HG02840 (cell line): ENCODE results near the gene LPP.
"Not testable (repeated sequence)": the region's sequence is repeated elsewhere in the genome, so short reads cannot be mapped to it uniquely, and the experiment has no call there.

Experiments
- ATAC-seq: cut with Tn5 transposase; IDR thresholded peaks from one replicate; pipeline ENCODE4 v1.9.1; 2021; ENCODE audit warnings: mild to moderate bottlenecking, moderate library complexity, moderate number of reproducible peaks; ENCODE audit not compliant: unreplicated experiment, low FRiP score

LPP gene

DNA sequence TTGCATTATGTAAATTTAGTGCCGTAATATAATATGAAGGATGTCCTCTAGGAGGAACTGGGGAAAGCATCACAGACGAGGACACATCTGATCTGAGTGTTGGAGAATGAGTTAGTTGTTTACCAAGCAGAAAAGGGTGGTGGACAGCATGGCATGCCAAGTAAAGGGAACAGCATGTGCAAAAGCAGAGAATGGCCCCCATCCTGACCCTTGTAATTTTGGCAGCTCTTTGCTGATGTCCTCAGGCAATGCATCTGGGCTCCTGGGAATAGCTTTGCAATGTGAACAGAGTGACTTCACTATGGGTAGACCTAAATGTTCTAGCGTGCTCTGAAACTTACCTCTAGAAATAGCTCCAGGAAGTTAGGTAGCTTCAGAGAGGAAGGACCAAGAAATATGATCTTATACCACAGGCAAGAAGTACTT is 263.3 kb downstream of the LPP start:
- no peak for ATAC-seq

DNA sequence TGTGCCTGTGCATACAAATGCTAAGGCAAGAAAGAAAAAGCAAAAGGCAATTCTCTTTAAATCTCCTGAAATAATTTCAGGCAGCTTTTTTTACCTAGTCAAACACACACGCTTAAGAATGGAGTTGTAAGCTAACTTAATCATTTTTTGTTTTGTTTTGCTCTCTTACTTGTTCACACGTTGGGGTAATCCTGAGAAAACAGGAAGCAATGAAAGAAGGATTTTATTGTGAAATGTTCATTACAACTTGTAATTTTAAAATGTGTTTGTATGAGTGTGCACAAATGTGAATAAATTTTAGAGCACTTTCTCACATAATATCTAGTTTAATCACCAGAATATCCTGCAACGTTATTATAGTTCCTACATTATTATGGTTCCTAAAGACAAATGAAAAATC is 263.8 kb downstream of the LPP start:
- no peak for ATAC-seq

DNA sequence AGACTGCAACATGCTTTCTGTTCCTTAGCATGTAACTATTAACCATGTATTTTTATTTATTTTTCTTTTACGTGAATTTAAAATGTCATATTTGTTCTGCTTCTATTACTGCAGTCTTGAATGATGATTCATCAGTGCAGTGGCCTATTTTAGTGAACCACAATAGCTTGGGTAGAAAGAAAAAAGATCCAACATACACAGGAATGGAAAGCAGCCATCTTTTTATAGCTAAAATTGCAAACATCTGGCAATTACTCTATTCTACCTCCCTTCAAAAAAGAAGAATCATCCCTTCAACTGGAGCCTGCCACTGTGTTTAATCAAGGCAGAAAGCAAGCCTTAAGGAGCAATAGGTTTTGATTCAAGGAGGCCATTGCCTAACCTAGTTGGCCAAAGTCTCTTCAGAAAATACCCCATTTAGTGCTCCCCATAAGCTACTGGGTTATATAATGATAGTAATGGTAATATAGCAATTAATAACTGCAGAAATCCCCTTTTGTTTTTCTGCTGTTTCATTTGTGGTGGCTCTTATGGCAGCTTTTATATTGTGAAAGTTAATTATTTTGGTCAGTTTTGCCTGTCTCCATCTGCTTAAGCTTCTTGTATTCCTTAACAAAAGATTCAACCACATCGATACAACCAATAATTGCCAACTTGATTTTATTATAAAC is 267.3 kb downstream of the LPP start:
- peak; percentile 10 for ATAC-seq

DNA sequence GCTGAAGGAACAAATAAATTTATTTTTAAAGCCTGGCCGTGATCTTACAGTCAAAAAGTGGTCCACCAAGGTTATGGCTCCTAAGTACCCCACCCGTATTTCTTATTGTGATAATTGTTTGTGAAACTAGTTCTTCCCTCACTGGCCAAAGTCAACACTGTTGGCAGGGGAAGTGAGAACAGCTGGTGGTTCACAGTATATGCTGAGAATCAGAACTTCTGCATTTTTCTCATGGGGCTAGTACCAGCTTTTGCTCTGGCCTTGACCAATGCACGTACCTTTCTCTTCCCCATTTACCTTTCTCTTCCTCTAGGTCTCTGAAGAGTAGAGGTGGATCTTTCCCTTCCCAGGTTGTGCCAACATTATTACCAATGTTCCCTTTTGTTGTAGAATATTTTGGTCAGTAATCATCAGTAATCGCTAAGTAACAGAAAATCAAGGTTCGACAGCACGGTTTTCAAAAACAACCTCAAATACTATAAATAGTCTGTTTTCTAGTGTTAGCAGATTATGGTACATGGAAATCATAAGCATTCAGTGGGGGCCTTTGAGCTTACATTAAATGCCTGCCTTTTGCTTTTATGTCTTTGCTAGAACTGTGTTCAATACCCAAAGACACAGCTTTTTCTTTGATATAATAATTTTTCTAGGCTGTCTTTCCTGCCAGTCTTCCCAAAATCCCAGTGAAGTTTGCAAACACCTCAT is 268.0 kb downstream of the LPP start:
- ATAC-seq = peak; percentile 97

DNA sequence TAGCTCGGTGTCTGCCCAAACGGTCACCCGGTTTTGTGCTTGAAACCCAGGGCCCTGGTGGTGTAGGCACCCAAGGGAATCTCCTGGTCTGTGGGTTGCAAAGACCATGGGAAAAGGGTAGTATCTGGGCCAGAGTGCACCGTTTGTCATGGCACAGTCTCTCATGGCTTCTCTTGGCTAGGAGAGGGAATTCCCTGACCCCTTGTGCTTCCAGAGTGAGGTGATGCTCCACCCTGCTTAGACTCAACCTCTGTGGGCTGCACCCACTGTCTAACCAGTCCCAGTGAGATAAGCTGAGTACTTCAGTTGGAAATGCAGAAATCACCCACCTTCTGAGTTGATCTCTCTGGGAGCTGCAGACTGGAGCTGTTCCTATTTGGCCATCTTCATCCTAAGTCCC is 274.0 kb downstream of the LPP start:
- not testable (repeated sequence) for ATAC-seq

DNA sequence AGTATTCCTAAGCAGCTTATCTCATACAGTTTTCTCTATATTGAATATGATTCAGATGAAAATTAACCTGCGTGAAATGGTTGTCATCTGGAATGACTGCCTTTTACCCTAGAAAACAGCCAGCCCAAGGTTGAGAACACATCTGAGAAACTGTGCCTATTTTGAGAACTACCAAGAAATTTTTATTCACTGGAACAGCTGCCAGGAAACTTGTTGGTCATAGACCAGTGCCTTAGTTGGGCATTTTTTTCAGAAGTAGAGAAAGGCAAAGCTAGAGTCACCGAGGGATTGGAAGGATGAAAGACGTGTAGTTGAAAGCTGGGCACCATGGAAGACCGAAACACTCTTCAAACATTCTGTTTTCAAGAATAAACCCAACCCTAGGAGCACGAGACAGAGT is 277.1 kb downstream of the LPP start:
- ATAC-seq = no peak

DNA sequence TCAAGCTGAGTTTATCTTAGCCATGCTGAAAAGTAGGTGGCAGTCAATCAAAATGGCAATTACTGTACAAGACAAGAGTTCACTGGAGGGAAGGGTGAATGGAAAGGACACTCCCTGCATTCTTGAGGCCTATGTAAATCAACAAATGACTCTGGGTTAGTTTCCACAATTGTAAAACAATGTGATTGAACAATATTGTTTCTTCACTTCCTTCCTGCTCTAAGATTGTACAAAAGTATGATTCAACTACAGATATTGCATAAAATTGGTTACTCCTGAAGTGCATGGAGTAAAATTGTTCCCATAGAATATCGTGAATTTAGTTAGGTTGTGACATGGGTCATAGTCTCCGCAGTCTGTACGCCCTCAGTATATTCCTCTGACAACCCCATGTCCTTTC is 277.6 kb downstream of the LPP start:
- ATAC-seq = no peak

DNA sequence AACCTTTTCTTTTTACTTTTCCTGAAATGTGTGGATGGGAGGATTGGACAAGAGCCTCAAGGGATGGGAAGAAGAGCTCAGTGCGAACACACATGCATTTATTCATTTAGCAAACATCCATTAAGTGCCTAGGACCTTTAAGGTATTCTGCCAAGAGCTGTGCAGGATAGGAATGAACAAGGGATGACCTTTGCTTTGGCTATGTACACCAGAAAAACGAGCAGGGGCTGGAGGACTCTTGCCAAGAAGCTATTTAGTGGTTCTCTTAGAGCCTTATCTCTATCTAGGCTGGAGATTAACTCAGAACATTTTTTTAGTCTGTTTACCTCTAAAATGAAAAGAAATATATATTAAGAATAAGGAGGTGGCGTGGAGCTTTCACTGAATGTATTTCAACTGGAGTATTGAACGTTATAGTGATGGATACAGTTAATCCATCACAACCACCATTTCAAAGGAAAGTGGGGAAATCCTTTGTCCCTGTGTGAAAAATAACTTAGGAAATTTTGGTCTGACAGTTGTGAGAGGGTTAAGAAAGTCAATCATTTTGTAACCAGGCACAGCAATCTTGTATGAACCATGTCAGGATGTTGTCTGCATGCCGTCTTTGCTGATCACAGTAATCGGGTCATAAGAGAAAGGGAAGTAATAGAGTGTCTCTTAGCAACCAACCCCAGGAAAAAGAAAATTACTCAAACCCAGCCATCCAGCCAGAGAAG is 279.0 kb downstream of the LPP start:
- ATAC-seq = no peak

DNA sequence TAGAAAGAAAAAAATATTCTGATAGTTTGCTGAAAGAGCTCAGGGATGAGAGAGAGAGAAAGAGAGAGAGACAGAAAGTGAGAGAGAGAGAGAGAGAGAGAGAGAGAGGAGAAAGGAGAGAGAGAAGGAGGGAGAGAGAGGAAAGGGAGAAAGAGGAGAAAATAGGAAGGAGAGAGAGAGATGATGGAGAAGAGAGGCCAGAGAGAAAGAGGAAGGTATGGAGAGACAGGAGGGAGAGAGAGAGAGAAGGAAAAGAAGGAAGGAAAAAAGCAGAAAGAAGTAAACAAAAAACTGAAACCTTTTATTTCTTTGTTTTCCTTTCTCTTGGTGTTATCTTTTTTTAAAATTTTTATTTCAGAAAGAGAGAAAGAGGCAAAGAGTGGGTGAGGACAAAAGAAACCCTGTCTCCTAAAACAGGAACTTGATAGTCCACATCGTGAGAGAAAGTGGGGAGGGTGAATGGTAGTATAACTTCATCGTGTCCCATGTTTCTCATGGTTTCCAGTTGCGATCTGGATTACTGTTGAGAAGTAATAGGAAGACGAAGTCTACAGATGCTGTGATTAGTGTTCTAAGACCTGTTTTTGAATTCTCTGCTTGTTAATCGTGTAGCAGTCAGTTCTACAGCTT is 279.7 kb downstream of the LPP start:
- no peak for ATAC-seq

DNA sequence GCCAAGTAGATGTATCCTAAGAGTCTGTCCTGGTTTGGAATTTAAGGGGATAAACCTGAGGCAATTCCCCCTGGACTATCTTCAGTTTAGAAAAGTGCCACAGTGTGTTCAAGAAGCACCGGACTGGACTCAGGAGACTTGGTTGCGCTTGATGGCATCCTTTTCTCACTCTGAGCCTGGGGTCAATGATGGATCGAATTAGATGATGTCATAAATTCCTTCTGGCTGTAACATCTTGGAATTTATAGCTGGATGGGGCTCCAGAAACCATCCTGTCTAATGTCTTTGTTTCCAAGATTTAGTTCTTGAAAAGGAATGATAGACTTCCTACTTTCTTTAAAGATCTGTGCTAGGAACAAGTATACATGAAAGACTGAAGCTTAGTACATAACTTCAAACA is 280.6 kb downstream of the LPP start:
- no peak for ATAC-seq

DNA sequence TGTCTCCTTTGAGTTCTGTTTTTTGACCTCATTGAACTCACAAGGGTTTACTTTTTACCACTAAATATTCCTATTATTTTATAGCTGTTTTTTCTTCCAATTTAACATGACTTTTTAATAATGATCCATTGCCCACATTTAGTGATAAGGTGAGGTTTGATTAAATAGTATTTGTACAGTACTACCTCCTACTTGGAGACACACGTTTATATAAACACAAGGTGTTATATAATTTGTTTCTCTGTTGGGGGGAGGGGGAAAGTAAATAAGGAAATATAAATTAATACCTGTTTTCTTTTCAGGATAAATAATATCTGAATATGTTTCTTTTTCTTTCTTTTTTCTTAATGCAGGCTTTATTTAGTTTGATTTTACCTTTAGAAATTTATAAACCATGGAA is 281.3 kb downstream of the LPP start:
- ATAC-seq = no peak

DNA sequence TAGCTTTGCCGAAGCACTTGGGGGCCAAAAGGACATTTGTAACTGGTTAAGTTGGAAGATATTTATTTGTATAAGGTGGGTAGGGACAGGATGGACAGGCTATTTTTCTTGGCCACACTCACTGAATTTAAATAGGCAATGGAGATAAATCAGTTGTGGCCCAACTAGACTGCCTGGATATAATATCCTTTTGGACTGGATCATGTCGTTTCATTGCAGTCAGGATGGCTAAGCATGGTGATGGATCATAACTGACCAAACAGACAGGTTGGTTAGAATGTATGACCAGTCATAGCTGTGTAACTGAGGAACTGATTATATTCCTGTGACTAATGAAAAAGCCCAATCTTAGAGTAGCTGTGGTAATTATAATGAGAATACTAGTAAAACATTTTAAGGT is 284.0 kb downstream of the LPP start:
- ATAC-seq = no peak

DNA sequence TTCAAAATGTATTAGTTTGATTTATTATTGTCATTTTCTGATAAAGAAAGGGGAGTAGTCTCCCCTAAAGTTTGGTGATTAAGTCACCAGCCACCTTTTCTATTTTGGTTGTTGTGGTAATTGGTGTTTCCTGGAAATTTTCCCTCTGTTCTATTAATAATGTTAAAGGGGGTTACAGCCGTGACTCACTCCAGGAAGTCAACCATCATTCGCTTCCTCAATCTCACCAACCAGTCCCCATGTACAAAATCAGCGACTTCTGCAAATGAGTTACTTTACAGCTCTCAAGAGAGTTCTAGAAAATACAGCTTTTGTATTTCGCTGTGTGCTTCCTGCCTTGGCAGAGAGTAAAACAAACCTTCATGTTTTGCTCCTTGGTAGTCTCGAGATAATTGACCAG is 285.1 kb downstream of the LPP start:
- peak; percentile 91 for ATAC-seq

DNA sequence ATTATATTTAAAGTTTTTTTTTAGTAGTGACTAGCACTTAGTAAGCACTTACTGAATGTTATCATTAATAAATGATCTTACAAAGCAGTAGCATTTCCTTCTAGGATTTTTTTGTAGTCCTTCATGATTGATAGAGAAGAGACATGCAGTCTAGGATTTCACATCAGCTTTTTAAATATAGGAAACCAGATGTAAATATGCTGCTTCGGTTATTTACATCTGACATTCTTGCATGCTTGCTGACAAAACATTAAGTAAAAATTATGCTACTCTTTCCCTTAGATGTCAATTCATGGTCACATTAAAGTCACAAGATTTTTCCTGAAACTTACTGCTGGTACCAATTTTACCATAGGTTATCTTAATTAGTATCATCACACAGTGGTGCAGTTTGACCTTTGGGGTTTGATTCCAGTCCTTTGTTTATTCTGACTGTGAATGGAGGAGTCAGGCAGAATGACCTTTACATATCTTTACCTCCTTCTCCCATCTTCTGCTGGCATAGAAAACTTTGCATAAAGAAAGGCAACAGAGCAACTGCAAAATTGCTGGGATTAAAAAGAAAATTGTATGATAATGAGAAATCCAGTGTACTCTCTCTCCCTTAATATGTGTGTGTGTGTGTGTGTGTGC is 286.5 kb downstream of the LPP start:
- no peak for ATAC-seq

DNA sequence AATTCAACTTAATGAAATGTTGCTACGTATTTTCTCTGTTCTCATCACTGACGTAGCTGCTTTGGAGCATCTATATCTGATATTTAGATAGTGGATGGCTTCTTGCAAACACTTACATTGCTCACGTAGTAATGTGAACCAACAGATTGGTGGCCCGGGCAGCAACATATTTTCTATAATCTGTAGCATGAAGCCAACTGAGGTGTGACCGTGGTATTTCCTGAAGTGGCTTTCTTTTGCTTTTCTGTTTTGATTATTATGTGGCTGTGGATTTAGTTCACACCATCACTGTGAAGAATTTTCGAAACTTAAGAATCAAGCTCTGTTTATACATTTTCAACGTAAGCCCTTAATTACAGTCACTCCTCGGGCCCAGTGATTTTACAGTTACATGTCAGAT is 288.5 kb downstream of the LPP start:
- ATAC-seq = no peak

DNA sequence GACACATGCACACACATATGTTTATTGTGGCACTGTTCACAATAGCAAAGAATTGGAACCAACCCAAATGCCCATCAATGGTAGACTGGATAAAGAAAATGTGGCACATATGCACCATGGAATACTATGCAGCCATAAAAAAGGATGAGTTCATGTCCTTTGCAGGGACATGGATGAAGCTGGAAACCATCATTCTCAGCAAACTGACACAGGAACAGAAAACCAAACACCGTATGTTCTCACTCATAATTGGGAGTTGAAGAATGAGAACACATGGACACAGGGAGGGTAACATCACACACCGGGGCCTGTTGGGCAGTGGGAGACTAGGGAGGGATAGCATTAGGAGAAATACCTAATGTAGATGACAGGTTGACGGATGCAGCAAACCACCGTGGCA is 291.2 kb downstream of the LPP start:
- not testable (repeated sequence) for ATAC-seq

DNA sequence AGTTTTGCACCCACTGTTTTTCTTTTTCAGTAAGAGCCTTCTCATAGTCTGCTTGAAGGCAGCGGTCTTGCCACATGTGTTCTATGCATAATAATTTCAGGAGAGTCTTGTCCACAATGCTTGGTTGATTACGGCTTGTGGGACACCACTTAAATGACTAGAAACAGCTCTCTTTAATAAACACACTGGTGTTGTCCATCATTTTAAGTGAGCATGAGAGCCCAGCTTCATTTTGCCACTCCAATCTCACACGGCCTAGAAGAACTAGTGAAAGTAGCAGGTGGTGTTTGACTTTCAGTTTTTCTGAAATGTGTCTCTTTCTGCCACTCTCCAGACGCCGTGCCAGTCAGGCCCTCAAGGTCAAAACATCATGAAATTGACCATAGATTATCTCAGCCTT is 292.1 kb downstream of the LPP start:
- peak; percentile 65 for ATAC-seq

DNA sequence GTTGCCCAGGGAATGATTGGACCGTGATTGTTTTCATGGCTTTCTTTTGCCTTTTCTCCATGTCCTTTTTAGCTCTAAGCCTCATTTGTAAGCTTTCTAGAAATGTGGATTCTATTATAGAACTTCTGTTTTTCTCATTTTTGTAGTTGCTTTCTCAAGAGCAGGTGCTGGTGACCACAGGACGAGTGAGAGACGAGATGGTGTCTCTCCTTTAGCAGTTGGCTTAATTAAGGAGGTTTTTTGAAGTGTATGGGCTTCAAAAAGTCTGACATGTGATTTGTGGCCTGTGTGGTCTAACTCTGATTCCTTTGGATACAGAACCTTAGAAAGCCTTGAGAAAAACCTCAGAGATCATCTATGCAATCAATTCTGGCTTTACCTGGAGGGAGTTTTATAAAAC is 292.8 kb downstream of the LPP start:
- no peak for ATAC-seq

DNA sequence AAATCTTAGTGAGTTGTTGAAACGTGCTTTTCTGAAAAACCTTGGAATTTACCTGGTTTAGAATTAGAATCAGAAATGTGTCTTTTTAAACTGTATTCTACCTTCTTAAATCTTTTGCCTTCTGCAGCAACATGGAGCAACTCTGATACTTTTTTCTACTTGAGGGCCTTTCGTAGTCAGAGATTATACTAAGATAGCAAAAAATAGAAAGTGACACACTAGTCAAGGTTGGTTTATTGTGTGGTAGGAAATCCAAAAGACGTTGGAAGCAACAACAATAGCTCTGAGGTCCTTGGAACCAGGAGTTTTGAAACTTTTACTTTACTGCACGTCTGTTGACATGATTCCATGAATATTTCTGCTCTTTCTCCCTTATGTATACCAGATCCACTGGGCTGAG is 294.9 kb downstream of the LPP start:
- ATAC-seq = no peak

DNA sequence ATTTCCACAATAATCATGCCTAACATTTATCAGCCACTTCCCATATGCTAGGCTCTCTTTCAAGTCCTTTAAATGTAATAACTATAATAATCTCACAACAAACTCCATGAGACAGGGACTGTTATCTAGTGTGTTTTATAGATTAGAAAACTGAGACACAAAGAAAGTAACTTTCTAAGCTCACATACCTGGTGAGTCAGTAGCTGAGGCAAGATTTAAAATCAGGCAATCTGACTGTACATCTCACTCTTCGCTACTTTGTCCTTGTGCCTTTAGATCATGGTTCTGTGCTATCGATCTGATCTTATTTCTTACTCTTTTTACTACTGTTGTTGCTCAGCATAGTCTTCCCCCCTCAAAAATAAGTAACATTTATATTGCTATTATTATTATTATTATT is 295.5 kb downstream of the LPP start:
- ATAC-seq = no peak
